Cardiac fibroblast (primary cell): ENCODE measurements around the gene EGLN3.

Experiments
- DNase-seq, 2 donors: peaks; one replicate each; pipeline versions ENCODE4 v3.0.0 to v3.0.0-alpha.2; 2010; ENCODE audit warnings: low read depth in 2 of 2
- H3K4me3 ChIP-seq, 2 donors: replicated peaks in 1 of 2; 1 replicate in 1 of 2; 2 replicates in 1 of 2; pipeline ENCODE4 v1.5.1; 2011; ENCODE audit warnings: low read depth in 2 of 2, low read length in 2 of 2, mild to moderate bottlenecking in 2 of 2, moderate library complexity in 1 of 2
- CTCF ChIP-seq: IDR thresholded peaks from one replicate; pipeline ENCODE4 v1.5.1; 2011; ENCODE audit warnings: low read depth, mild to moderate bottlenecking, low read length, inconsistent platforms

The EGLN3 gene

GRCh38 chr14:33925946-33926345 is 24.9 kb downstream of the EGLN3 start:
- no peak for TF ChIP-seq CTCF
- no peak for DNase-seq

GRCh38 chr14:33925235-33925634 is 25.6 kb downstream of the EGLN3 start:
- no peak overlapping the region for H3K4me3 ChIP-seq
- no peak for TF ChIP-seq CTCF
- no peak for DNase-seq

More at GRCh38 chr14:33925946-33926345, 24.9 kb downstream of the EGLN3 start:
- no peak overlapping the region for H3K4me3 ChIP-seq

GRCh38 chr14:33924566-33925100 is 26.2 kb downstream of the EGLN3 start:
- no peak for TF ChIP-seq CTCF
- H3K4me3 ChIP-seq = no peak overlapping the region
- no peak for DNase-seq

- peak; percentile 6 to 60 for DNase-seq
- TF ChIP-seq CTCF = no peak
- no peak overlapping the region for H3K4me3 ChIP-seq
These were observed 28.7 kb downstream of the EGLN3 start for GRCh38 chr14:33922125-33922524.

- H3K4me3 ChIP-seq = no peak overlapping the region
- TF ChIP-seq CTCF = no peak
- DNase-seq = peak in 1 of 2 donors; percentile 15
These were observed 32.6 kb downstream of the EGLN3 start for GRCh38 chr14:33918256-33918655.

- no peak for DNase-seq
- no peak for TF ChIP-seq CTCF
- H3K4me3 ChIP-seq = no peak overlapping the region
These were observed 33.2 kb downstream of the EGLN3 start for GRCh38 chr14:33917661-33918060.
